K562 (cell line): ENCODE data around the gene CHPF. TPM values are rescaled to one million over a fixed set of nuclear protein-coding genes. Genes with fewer than 3 reads are reported as not detected.

Source experiments
- ATAC-seq: fragments of 200-7000 bp; cut with Tn5 transposase; 3 replicates; pipeline ENCODE4 v1.9.1; 2020; ENCODE audit warnings: moderate library complexity
- BruUV-seq: library from RNA; stranded (reverse); fragments of 400-500 nt; replicated peaks from 2 replicates; lab custom pipeline; 2021; lab: Mats Ljungman, UMichigan
- CTCF ChIA-PET: fragments of 300-600 bp; formaldehyde crosslinking; extraction: SDS; loops from one replicate; lab custom pipeline; 2021; ENCODE audit warnings: low intra/inter-chr PET ratio; lab: Yijun Ruan, JAX
- POLR2A ChIA-PET: fragments of 300-600, 350-650 bp; sonication (Branson Sonifier 250); formaldehyde crosslinking; extraction: SDS; loops from one replicate; lab custom pipeline; 2021; ENCODE audit warnings: antibody characterized with exemption, inconsistent platforms; lab: Yijun Ruan, JAX
- DNase-seq, 4 experiments: peaks; one replicate each; pipeline versions ENCODE4 v3.0.0 to v3.0.0-alpha.2; 2011 to 2018; ENCODE audit warnings: low spot score in 3 of 4, mixed read lengths in 3 of 4; ENCODE audit errors: extremely low read depth in 1 of 4
- FAIRE-seq: peaks from 2 replicates; lab custom pipeline; 2011; peaks lifted over from hg19 to GRCh38; lab: Jason Lieb, UNC
- H2AFZ ChIP-seq: 2 replicates; pipeline ENCODE4 v1.6.0; 2011; ENCODE audit warnings: low read depth, low read length, control low read depth, inconsistent platforms
- H3K27ac ChIP-seq: fragments of 200-600 bp; 3 replicates; pipeline ENCODE4 v1.8.0; 2011; ENCODE audit warnings: low read depth, mild to moderate bottlenecking, control low read depth, inconsistent platforms, low read length, moderate library complexity, mixed read lengths; ENCODE audit errors: extremely low read depth
- H3K27me3 ChIP-seq, 2 experiments: fragments of 300-600 bp in 1 of 2; 2 replicates in 1 of 2; 3 replicates in 1 of 2; pipeline versions ENCODE4 v1.6.0 to v1.8.0; 2011; ENCODE audit warnings: inconsistent platforms in 2 of 2, low read length in 2 of 2, mild to moderate bottlenecking in 1 of 2, mixed read lengths in 1 of 2, moderate library complexity in 1 of 2; ENCODE audit not compliant: control insufficient read depth in 2 of 2, insufficient read depth in 2 of 2
- H3K36me3 ChIP-seq: fragments of 300-600 bp; 3 replicates; pipeline ENCODE4 v1.8.0; 2011; ENCODE audit warnings: mild to moderate bottlenecking, low read length, inconsistent platforms; ENCODE audit not compliant: control insufficient read depth, insufficient read depth
- H3K4me1 ChIP-seq, 2 experiments: fragments of 200-600 bp in 1 of 2; replicated peaks in 1 of 2; 2 replicates in 1 of 2; 3 replicates in 1 of 2; pipeline versions ENCODE4 v1.5.1 to v1.8.0; 2011; ENCODE audit warnings: inconsistent platforms in 2 of 2, low read length in 2 of 2, mild to moderate bottlenecking in 1 of 2, mixed read lengths in 1 of 2, moderate library complexity in 1 of 2; ENCODE audit not compliant: control insufficient read depth in 2 of 2, insufficient read depth in 2 of 2
- H3K4me2 ChIP-seq: 2 replicates; pipeline ENCODE4 v1.6.1; 2011; ENCODE audit warnings: low read length, control low read depth, inconsistent platforms, mixed read lengths; ENCODE audit not compliant: insufficient read depth
- H3K4me3 ChIP-seq: fragments of 200-600 bp; sonication (generic), shearing (Covaris generic); 2 replicates; pipeline ENCODE4 v1.5.1; 2016; ENCODE audit warnings: control low read depth, inconsistent platforms
- H3K79me2 ChIP-seq: fragments of 200-600 bp; 3 replicates; pipeline ENCODE4 v1.8.0; 2011; ENCODE audit warnings: low read length, inconsistent platforms; ENCODE audit not compliant: control insufficient read depth, insufficient read depth
- H3K9ac ChIP-seq, 2 experiments: 2 replicates each; pipeline versions ENCODE4 v1.6.0 to v1.6.1; 2011; ENCODE audit warnings: low read depth in 2 of 2, low read length in 2 of 2, control low read depth in 1 of 2, inconsistent platforms in 1 of 2, mild to moderate bottlenecking in 1 of 2, mixed read lengths in 1 of 2; ENCODE audit not compliant: insufficient read depth in 1 of 2
- H3K9me1 ChIP-seq: one replicate; pipeline ENCODE4 v1.6.0; 2011; ENCODE audit warnings: inconsistent platforms, mild to moderate bottlenecking, low read length, moderate library complexity; ENCODE audit not compliant: control insufficient read depth, insufficient read depth
- H3K9me3 ChIP-seq: replicated peaks from 2 replicates; pipeline ENCODE4 v1.5.1; 2011; ENCODE audit warnings: low read depth, low read length, inconsistent platforms; ENCODE audit not compliant: control insufficient read depth, insufficient read depth
- H4K20me1 ChIP-seq: replicated peaks from 2 replicates; pipeline ENCODE4 v1.6.1; 2011; ENCODE audit warnings: low read length, inconsistent platforms, mixed read lengths; ENCODE audit not compliant: control insufficient read depth, insufficient read depth
- ASH1L ChIP-seq: fragments of 450-650 bp; IDR thresholded peaks from 2 replicates; pipeline ENCODE4 v1.6.1; 2018; ENCODE audit warnings: borderline replicate concordance, mild to moderate bottlenecking, low read depth; ENCODE audit not compliant: partially characterized antibody
- CBFB ChIP-seq: sonication (generic); formaldehyde crosslinking; IDR thresholded peaks from 2 replicates; pipeline ENCODE4 v1.4.0; 2020; ENCODE audit warnings: mild to moderate bottlenecking, missing genetic modification reagents
- ETS2 ChIP-seq: IDR thresholded peaks from 2 replicates; pipeline ENCODE4 v1.6.1; 2016; ENCODE audit warnings: borderline replicate concordance, missing genetic modification characterization, mild to moderate bottlenecking, moderate library complexity, missing compliant biosample characterization; ENCODE audit not compliant: poor library complexity, severe bottlenecking
- HINFP ChIP-seq: fragments of 450-650 bp; conservative IDR thresholded peaks from 2 replicates; pipeline ENCODE4 v1.6.1; 2016; ENCODE audit warnings: missing genetic modification characterization, low read depth, mild to moderate bottlenecking, control low read depth, missing compliant biosample characterization
- MLX ChIP-seq, 2 experiments: fragments of 450-650 bp in 1 of 2; sonication (generic) in 1 of 2; formaldehyde crosslinking; conservative IDR thresholded peaks; 2 replicates each; pipeline versions ENCODE4 v1.4.0 to v1.8.1; 2020 to 2022; ENCODE audit warnings: mild to moderate bottlenecking in 1 of 2, missing genetic modification reagents in 1 of 2
- MYNN ChIP-seq, 2 experiments: sonication (generic); formaldehyde crosslinking in 1 of 2; IDR thresholded peaks; 2 replicates each; pipeline versions ENCODE4 v1.5.0 to v1.6.1; 2016 to 2020; ENCODE audit warnings: antibody characterized with exemption in 1 of 2, missing genetic modification reagents in 1 of 2
- NCOA2 ChIP-seq, 2 experiments: fragments of 450-650 bp; IDR thresholded peaks; 2 replicates each; pipeline ENCODE4 v1.6.1; 2018; ENCODE audit warnings: mild to moderate bottlenecking in 2 of 2, moderate library complexity in 1 of 2; ENCODE audit not compliant: partially characterized antibody in 2 of 2
- NFE2 ChIP-seq: IDR thresholded peaks from 2 replicates; pipeline ENCODE4 v1.6.1; 2014; ENCODE audit warnings: antibody characterized with exemption, low read depth
- OTX1 ChIP-seq: fragments of 450-650 bp; formaldehyde crosslinking; IDR thresholded peaks from 2 replicates; pipeline ENCODE4 v1.4.0; 2022; ENCODE audit warnings: mild to moderate bottlenecking
- PHF21A ChIP-seq: fragments of 450-650 bp; IDR thresholded peaks from 2 replicates; pipeline ENCODE4 v1.6.1; 2017; ENCODE audit warnings: low read depth, borderline replicate concordance
- RBM22 ChIP-seq: fragments of 200-400 bp; formaldehyde crosslinking; IDR thresholded peaks from 2 replicates; pipeline ENCODE4 v1.6.1; 2018; ENCODE audit warnings: low read length, low read depth; ENCODE audit not compliant: poor library complexity, severe bottlenecking
- SAFB ChIP-seq: fragments of 200-400 bp; formaldehyde crosslinking; IDR thresholded peaks from 2 replicates; pipeline ENCODE4 v1.6.1; 2017; ENCODE audit warnings: low read depth, low read length, borderline replicate concordance
- SLC30A9 ChIP-seq: fragments of 250-450 bp; sonication (Bioruptor Pico); IDR thresholded peaks from 2 replicates; pipeline ENCODE4 v1.8.0; 2022; ENCODE audit warnings: mild to moderate bottlenecking, moderate library complexity
- ZNF830 ChIP-seq: fragments of 250-450 bp; sonication (Bioruptor Pico); IDR thresholded peaks from 2 replicates; pipeline ENCODE4 v1.5.0; 2021; ENCODE audit warnings: mild to moderate bottlenecking
- WGBS: fragments of 100-300 bp; shearing (Covaris generic); methylation state at CpG from one replicate; pipeline ENCODE4 v1.1.6; 2016; ENCODE audit warnings: low coverage, mixed read lengths; ENCODE audit not compliant: insufficient coverage; ENCODE audit errors: missing lambda C conversion rate; 5-methylcytosine and 5-hydroxymethylcytosine counted together
- in situ Hi-C: fragments of 300-500 bp; cut with MboI; formaldehyde crosslinking; loops from 4 replicates; pipeline ENCODE4 v1.15.0; 2018; ENCODE audit warnings: inconsistent platforms, mixed read lengths
- intact Hi-C: fragments of 100-400 bp; cut with micrococcal nuclease; formaldehyde crosslinking; loops from 2 replicates; pipeline ENCODE4 v1.14.2; 2022
- polyA plus RNA-seq, 8 experiments: library from polyadenylated mRNA; depleted of rRNA in 4 of 8; stranded (reverse) in 5 of 8; unstranded in 3 of 8; fragments of >200 nt; fragmentation: Nextera tagmentation in 2 of 8; fragmentation: Illumina TruSeq in 1 of 8; extraction: Ambion mirVana in 2 of 8; extraction: Trizol in 1 of 8; gene quantifications; 2 replicates each; pipeline versions ENCODE4 v1.2.1 to v1.2.3, GENCODE V29; 2011 to 2014; ENCODE audit warnings: inconsistent platforms in 1 of 8, missing spikeins in 1 of 8
- total RNA-seq, 7 experiments: library from RNA; depleted of rRNA in 6 of 7; stranded (reverse); fragments of >200 nt in 6 of 7; fragmentation: Illumina TruSeq in 2 of 7; extraction: Trizol in 2 of 7; gene quantifications; 2 replicates each; pipeline versions ENCODE4 v1.2.1 to v1.2.3, GENCODE V29; 2011 to 2021; ENCODE audit warnings: low replicate concordance in 1 of 7

The CHPF gene
- total and polyA plus RNA-seq, 9 of the 15 experiments (the other 6 are each of a cell fraction or from before 2014, with no cell fraction given) = 0.15 to 57.2 (median 7.9) TPM

GRCh38 chr2:219547621-219548020, 4.0 kb upstream of the CHPF start:
- H3K27me3 ChIP-seq = no peaks in the 10 kb centered on the region
- H3K79me2 ChIP-seq = peaks cover 1% of the 10 kb centered on the region; the same call in 1 of the 3 replicates
- POLR2A ChIA-PET = no interaction called here
- H2AFZ ChIP-seq = no peak overlapping the region
- no peaks in the 10 kb centered on the region for H4K20me1 ChIP-seq
- H3K9ac ChIP-seq = no peak overlapping the region
- FAIRE-seq = no peak
- H3K9me1 ChIP-seq = no peaks in the 10 kb centered on the region
- no peak for TF ChIP-seq ETS2 (tag)
- TF ChIP-seq CBFB (CRISPR knock-in tag) = no peak
- no peak for TF ChIP-seq ZNF830 (CRISPR knock-in tag)
- no peak for TF ChIP-seq PHF21A
- no peak for TF ChIP-seq SLC30A9
- no peak for TF ChIP-seq ASH1L
- TF ChIP-seq NCOA2 (IDR thresholded peaks at IDR 0.05; ENCODE audit: partially characterized antibody in 2 of 2) = no peak
- no peak for TF ChIP-seq SAFB
- TF ChIP-seq OTX1 (CRISPR knock-in tag) = no peak
- TF ChIP-seq MLX (CRISPR knock-in tag; conservative IDR thresholded peaks at IDR 0.05) = no peak
- TF ChIP-seq MYNN (IDR thresholded peaks at IDR 0.05) = no peak
- no peak for TF ChIP-seq MYNN (CRISPR knock-in tag; IDR thresholded peaks at IDR 0.05)
- TF ChIP-seq RBM22 = no peak
- no peak for TF ChIP-seq NFE2
- TF ChIP-seq HINFP (tag) = no peak
- TF ChIP-seq, all 486 proteins: peak for 0
- Histone ChIP-seq H3K4me1 (peaks cover 4 to 47% of the 10 kb centered on the region in 2 experiments; a peak in 3 of 5 replicates), H3K4me3 (no peak overlapping the region), H3K9me3 (no peaks in the 10 kb centered on the region), H3K36me3 (no peaks in the 10 kb centered on the region), H3K4me2 (no peak overlapping the region), H3K27ac (no peak overlapping the region)
- in situ Hi-C loops = loop anchor here (10.0 kb wide), 1 partner anchor 147 kb away; no protein-coding TSS in a partner anchor
- DNase-seq (no peak), ATAC-seq (no peak)
- BruUV-seq = no TSS peak
- 84% methylated on average over 7 of the region's 26 CpGs for WGBS
- CTCF ChIA-PET = no interaction called here
- intact Hi-C loops = no loop called here
